HepG2 (cell line): ENCODE results near the gene CDCA5. TPM values are rescaled to one million over a fixed set of nuclear protein-coding genes. Genes with fewer than 3 reads are reported as not detected.
A peak's percentile ranks its signal among the peaks of the same experiment; 100 is the strongest.

Source experiments
- ADNP ChIP-seq: sonication (generic); formaldehyde crosslinking; IDR thresholded peaks from 2 replicates; pipeline ENCODE4 v1.4.0; 2020; ENCODE audit warnings: missing genetic modification reagents
- CREB1 ChIP-seq, 2 experiments: fragments of 450-650 bp in 1 of 2; IDR thresholded peaks; 2 replicates each; pipeline ENCODE4 v1.6.1; 2016 to 2017; ENCODE audit warnings: control low read depth in 1 of 2, mild to moderate bottlenecking in 1 of 2, missing compliant biosample characterization in 1 of 2, missing genetic modification characterization in 1 of 2
- GABPA ChIP-seq, 2 experiments: IDR thresholded peaks; 2 replicates each; pipeline ENCODE4 v1.6.1; 2011 to 2016; ENCODE audit warnings: low read depth in 2 of 2, low read length in 1 of 2, missing biosample characterization in 1 of 2, missing genetic modification characterization in 1 of 2
- HBP1 ChIP-seq: IDR thresholded peaks from 2 replicates; pipeline ENCODE4 v1.6.1; 2016; ENCODE audit warnings: low read depth, control low read depth
- KLF6 ChIP-seq: IDR thresholded peaks from 2 replicates; pipeline ENCODE4 v1.8.0; 2016; ENCODE audit warnings: missing biosample characterization, missing genetic modification reagents
- ZFP62 ChIP-seq: sonication (generic); formaldehyde crosslinking; IDR thresholded peaks from 2 replicates; pipeline ENCODE4 v1.4.0; 2020; ENCODE audit warnings: missing genetic modification reagents
- ZNF598 ChIP-seq: sonication (generic); formaldehyde crosslinking; IDR thresholded peaks from 2 replicates; pipeline ENCODE4 v1.5.1; 2020; ENCODE audit warnings: mild to moderate bottlenecking, missing genetic modification reagents, borderline replicate concordance
- ZNF772 ChIP-seq: sonication (generic); formaldehyde crosslinking; IDR thresholded peaks from 2 replicates; pipeline ENCODE4 v1.5.0; 2020; ENCODE audit warnings: mild to moderate bottlenecking, missing genetic modification reagents
- polyA plus RNA-seq, 8 experiments: library from polyadenylated mRNA; depleted of rRNA in 3 of 8; stranded (reverse) in 7 of 8; unstranded in 1 of 8; fragments of >200 nt; fragmentation: Illumina TruSeq in 4 of 8; extraction: Trizol in 4 of 8; gene quantifications; 2 replicates each; pipeline versions ENCODE4 v1.2.1 to v1.2.3, GENCODE V29; 2011 to 2016; ENCODE audit warnings: low read depth in 4 of 8, missing spikeins in 1 of 8, mixed read lengths in 1 of 8; ENCODE audit not compliant: insufficient read depth in 1 of 8
- total RNA-seq, 5 experiments: library from RNA; depleted of rRNA; stranded (reverse); fragments of >200 nt; fragmentation: Illumina TruSeq; extraction: Trizol; gene quantifications; 2 replicates each; pipeline ENCODE4 v1.2.3, GENCODE V29; 2016; ENCODE audit warnings: low read depth in 1 of 5
- TF ChIP-seq, protein P1 (sequence below): sonication (generic); formaldehyde crosslinking; IDR thresholded peaks from 2 replicates; pipeline ENCODE4 v1.5.0; 2020; ENCODE audit warnings: mild to moderate bottlenecking, missing genetic modification reagents, borderline replicate concordance
- TF ChIP-seq, protein P2 (sequence below): sonication (generic); formaldehyde crosslinking; IDR thresholded peaks from 2 replicates; pipeline ENCODE4 v1.4.0; 2020; ENCODE audit warnings: missing genetic modification reagents, borderline replicate concordance

CDCA5 gene
- total and polyA plus RNA-seq, 2 of the 13 experiments (the other 11 are each of a cell fraction or from before 2014, with no cell fraction given) = 13.5 to 50.6 TPM

DNA sequence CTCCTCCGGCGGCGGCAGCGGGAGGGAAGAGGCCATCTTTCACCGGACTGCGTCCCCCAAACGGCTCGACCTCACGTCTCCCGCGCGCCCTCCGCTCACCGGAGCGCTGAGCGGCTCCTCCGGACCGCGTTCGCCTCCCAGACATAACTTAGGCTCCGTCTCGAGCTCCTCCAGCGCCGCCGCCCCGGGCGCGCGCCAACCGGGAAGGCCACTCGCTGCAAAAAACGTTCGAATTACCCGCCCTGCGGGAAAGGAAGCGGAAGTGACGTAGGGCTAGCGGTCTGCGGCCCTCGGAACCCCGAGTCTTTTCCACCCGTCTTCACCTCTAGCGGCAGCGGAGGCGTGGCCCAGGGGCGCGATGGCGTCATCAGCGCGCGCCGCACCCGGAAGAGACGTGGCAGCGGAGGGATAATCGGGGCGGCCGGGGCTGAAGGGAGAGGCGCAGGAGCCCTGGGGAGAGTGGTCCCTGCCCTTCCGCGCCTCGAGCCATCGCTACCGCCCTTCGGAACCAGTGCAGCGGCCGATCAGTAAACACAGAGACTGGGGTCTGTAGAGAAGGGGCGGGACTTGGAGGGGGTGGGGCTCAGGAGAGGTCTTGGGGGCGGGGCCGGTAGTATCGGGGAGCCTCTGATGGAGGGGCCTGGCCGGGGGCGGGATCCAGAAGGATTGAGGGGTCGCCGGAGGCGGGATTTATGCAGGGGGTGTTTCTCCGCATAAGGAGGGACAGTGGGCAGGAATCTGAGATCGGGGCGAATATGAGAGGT, at the start of gene CDCA5, which contains the start of gene ZFPL1 (continued):
- peak; percentile 94 for TF ChIP-seq GABPA (IDR thresholded peaks at IDR 0.05; ENCODE audit: low read depth, low read length)
- TF ChIP-seq GABPA (CRISPR knock-in tag; IDR thresholded peaks at IDR 0.05; ENCODE audit: low read depth) = peak; percentile 99
- TF ChIP-seq ZNF772 (CRISPR knock-in tag) = no peak; the same call in 1 of the 2 replicates
- TF ChIP-seq, protein P1, sequence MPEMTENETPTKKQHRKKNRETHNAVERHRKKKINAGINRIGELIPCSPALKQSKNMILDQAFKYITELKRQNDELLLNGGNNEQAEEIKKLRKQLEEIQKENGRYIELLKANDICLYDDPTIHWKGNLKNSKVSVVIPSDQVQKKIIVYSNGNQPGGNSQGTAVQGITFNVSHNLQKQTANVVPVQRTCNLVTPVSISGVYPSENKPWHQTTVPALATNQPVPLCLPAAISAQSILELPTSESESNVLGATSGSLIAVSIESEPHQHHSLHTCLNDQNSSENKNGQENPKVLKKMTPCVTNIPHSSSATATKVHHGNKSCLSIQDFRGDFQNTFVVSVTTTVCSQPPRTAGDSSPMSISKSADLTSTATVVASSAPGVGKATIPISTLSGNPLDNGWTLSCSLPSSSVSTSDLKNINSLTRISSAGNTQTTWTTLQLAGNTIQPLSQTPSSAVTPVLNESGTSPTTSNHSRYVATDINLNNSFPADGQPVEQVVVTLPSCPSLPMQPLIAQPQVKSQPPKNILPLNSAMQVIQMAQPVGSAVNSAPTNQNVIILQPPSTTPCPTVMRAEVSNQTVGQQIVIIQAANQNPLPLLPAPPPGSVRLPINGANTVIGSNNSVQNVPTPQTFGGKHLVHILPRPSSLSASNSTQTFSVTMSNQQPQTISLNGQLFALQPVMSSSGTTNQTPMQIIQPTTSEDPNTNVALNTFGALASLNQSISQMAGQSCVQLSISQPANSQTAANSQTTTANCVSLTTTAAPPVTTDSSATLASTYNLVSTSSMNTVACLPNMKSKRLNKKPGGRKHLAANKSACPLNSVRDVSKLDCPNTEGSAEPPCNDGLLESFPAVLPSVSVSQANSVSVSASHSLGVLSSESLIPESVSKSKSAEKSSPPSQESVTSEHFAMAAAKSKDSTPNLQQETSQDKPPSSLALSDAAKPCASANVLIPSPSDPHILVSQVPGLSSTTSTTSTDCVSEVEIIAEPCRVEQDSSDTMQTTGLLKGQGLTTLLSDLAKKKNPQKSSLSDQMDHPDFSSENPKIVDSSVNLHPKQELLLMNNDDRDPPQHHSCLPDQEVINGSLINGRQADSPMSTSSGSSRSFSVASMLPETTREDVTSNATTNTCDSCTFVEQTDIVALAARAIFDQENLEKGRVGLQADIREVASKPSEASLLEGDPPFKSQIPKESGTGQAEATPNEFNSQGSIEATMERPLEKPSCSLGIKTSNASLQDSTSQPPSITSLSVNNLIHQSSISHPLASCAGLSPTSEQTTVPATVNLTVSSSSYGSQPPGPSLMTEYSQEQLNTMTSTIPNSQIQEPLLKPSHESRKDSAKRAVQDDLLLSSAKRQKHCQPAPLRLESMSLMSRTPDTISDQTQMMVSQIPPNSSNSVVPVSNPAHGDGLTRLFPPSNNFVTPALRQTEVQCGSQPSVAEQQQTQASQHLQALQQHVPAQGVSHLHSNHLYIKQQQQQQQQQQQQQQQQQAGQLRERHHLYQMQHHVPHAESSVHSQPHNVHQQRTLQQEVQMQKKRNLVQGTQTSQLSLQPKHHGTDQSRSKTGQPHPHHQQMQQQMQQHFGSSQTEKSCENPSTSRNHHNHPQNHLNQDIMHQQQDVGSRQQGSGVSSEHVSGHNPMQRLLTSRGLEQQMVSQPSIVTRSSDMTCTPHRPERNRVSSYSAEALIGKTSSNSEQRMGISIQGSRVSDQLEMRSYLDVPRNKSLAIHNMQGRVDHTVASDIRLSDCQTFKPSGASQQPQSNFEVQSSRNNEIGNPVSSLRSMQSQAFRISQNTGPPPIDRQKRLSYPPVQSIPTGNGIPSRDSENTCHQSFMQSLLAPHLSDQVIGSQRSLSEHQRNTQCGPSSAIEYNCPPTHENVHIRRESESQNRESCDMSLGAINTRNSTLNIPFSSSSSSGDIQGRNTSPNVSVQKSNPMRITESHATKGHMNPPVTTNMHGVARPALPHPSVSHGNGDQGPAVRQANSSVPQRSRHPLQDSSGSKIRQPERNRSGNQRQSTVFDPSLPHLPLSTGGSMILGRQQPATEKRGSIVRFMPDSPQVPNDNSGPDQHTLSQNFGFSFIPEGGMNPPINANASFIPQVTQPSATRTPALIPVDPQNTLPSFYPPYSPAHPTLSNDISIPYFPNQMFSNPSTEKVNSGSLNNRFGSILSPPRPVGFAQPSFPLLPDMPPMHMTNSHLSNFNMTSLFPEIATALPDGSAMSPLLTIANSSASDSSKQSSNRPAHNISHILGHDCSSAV (CRISPR knock-in tag) = no peak
- peak; percentile 99 for TF ChIP-seq HBP1
- TF ChIP-seq KLF6 = no peak
- no peak for TF ChIP-seq ZFP62 (CRISPR knock-in tag)
- TF ChIP-seq, protein P2, sequence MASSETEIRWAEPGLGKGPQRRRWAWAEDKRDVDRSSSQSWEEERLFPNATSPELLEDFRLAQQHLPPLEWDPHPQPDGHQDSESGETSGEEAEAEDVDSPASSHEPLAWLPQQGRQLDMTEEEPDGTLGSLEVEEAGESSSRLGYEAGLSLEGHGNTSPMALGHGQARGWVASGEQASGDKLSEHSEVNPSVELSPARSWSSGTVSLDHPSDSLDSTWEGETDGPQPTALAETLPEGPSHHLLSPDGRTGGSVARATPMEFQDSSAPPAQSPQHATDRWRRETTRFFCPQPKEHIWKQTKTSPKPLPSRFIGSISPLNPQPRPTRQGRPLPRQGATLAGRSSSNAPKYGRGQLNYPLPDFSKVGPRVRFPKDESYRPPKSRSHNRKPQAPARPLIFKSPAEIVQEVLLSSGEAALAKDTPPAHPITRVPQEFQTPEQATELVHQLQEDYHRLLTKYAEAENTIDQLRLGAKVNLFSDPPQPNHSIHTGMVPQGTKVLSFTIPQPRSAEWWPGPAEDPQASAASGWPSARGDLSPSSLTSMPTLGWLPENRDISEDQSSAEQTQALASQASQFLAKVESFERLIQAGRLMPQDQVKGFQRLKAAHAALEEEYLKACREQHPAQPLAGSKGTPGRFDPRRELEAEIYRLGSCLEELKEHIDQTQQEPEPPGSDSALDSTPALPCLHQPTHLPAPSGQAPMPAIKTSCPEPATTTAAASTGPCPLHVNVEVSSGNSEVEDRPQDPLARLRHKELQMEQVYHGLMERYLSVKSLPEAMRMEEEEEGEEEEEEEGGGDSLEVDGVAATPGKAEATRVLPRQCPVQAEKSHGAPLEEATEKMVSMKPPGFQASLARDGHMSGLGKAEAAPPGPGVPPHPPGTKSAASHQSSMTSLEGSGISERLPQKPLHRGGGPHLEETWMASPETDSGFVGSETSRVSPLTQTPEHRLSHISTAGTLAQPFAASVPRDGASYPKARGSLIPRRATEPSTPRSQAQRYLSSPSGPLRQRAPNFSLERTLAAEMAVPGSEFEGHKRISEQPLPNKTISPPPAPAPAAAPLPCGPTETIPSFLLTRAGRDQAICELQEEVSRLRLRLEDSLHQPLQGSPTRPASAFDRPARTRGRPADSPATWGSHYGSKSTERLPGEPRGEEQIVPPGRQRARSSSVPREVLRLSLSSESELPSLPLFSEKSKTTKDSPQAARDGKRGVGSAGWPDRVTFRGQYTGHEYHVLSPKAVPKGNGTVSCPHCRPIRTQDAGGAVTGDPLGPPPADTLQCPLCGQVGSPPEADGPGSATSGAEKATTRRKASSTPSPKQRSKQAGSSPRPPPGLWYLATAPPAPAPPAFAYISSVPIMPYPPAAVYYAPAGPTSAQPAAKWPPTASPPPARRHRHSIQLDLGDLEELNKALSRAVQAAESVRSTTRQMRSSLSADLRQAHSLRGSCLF (CRISPR knock-in tag) = no peak
- TF ChIP-seq ADNP (CRISPR knock-in tag) = no peak
- TF ChIP-seq CREB1 (IDR thresholded peaks at IDR 0.05) = peak; percentile 99
- peak; percentile 100 for TF ChIP-seq CREB1 (CRISPR knock-in tag; IDR thresholded peaks at IDR 0.05)
- no peak for TF ChIP-seq ZNF598 (CRISPR knock-in tag)
